ENCODE data around the gene GDPD2.

The GDPD2 gene

GRCh38 chrX:70476166-70476933 lies 53.2 kb downstream of the GDPD2 start:
- DNase-seq (ENCODE audit: low read depth): no peak

GRCh38 chrX:70476934-70477733 lies 54.0 kb downstream of the GDPD2 start:
- no peak for DNase-seq (ENCODE audit: low read depth)

- DNase-seq (ENCODE audit: low read depth): no peak
These were observed 54.6 kb downstream of the GDPD2 start for GRCh38 chrX:70477734-70478075.

GRCh38 chrX:70478526-70479245 lies 55.6 kb downstream of the GDPD2 start:
- no peak for DNase-seq (ENCODE audit: low read depth)

GRCh38 chrX:70479247-70479921 lies 56.3 kb downstream of the GDPD2 start:
- no peak for DNase-seq (ENCODE audit: low read depth)

- no peak for DNase-seq (ENCODE audit: low read depth)
These were observed 57.0 kb downstream of the GDPD2 start for GRCh38 chrX:70479922-70480659.

- no peak for DNase-seq (ENCODE audit: low read depth)
These were observed 57.5 kb downstream of the GDPD2 start for GRCh38 chrX:70480660-70481018.

GRCh38 chrX:70481471-70482270 lies 58.6 kb downstream of the GDPD2 start:
- no peak for DNase-seq (ENCODE audit: low read depth)

- no peak for DNase-seq (ENCODE audit: low read depth)
These were observed 59.2 kb downstream of the GDPD2 start for GRCh38 chrX:70482300-70482699.
